Measurements from ENCODE around the gene RCBTB2. TPM values are rescaled to one million over a fixed set of nuclear protein-coding genes. Genes with fewer than 3 reads are reported as not detected.

Gene RCBTB2
- total RNA-seq, 8 experiments from 2014 or later, result 7.6 to 22.9 (median 9.4) TPM

DNA sequence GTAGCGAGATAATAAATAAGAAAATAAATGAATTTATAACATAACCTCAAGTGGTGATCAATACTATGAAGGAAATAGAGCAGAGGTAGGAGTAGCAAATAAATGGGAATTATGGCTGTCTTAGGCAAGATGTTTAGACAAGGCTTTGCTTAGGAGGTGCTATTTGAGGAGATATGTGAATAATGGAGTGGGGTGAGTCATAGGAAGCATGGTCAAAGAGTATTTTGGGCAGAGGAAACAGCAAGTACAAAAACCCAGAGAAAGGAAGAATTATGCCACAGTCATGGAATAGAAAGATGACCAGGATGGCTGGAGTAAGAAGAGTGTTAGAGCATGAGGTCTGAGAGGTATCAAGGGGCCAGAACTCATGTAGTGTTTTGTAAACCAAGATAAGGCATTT is 86.4 kb downstream of the RCBTB2 start:
- no peak overlapping the region for H3K27ac ChIP-seq

DNA sequence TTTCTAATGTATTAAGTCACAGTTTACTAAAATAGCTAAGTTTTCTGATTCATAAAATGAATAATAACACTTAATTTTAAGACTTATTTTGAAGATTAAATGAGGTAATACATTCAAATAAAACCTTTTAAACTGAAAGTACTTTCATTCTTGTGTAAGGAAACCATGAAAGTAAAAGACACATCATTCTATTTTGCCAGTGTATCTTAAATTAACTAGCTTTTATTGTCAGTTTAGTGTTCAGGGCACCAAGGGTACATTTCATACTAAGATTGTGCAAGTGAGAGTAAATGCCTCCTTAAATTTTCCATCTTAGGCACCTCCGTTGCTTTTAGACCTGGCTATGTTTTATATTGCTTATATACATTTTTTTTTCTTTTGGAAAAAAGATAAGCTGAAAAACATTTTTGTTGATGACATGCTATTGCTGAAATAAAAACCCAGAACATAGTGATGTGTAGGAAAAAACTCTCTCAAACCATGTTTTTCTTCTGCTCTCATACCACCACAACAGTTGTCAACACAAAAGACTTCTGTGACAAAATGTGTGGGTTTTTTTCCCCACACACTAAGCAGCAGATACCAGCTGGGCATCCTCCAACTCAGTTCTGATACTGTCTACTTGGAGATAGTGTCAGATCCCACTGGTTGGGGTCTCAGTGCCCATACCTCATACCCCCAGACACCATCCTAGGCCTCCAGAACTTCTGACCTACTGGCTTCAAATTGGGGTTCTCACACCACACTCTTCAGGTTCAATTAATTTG is 89.3 kb downstream of the RCBTB2 start:
- no peak for ATAC-seq (replicated peaks in 6 of 8)
- in situ Hi-C loops (cut with MboI; ENCODE audit: low pct_unique_long_range_greater_than_20kb in 2 of 9, low sequenced_read_pairs in 9 of 9, unreplicated experiment in 9 of 9), result no loop called here
- WGBS, 10 experiments, result 11 to 100% (median 100%) methylated on average over 1 of the region's 1 CpG; no CpG with 5 or more reads in 4 of the 10 experiments
- no peaks in the 10 kb centered on the region for H3K4me1 ChIP-seq (replicated peaks in 1 of 2)
- no peak overlapping the region for H3K4me3 ChIP-seq
- H3K27ac ChIP-seq, result no peak overlapping the region

More for the DNA sequence above, 86.4 kb downstream of the RCBTB2 start:
- ATAC-seq (replicated peaks in 6 of 8), result peak in 2 of 8 experiments; percentile 92 to 95
- Histone ChIP-seq H3K4me1 (replicated peaks in 1 of 2) (no peaks in the 10 kb centered on the region), H3K4me3 (no peak overlapping the region)
- 67 to 100% (median 88%) methylated on average over 1 of the region's 1 CpG; no CpG with 5 or more reads in 4 of the 10 experiments for WGBS, 10 experiments
- in situ Hi-C loops (cut with MboI; ENCODE audit: low pct_unique_long_range_greater_than_20kb in 2 of 9, low sequenced_read_pairs in 9 of 9, unreplicated experiment in 9 of 9), result no loop called here

Other genes with a start within 250 kb of the RCBTB2 start
- 10 to 100 TPM; 20.1 to 47.5 (median 23.2) TPM for gene RB1, start 229.3 kb downstream of the RCBTB2 start, total RNA-seq
- 10 to 100 TPM in 5 of 8 experiments, 1 to 10 TPM in 3; 3.9 to 33.6 (median 10.4) TPM for gene LPAR6, start 120.0 kb downstream of the RCBTB2 start, total RNA-seq
- gene CYSLTR2, start 120.8 kb upstream of the RCBTB2 start, total RNA-seq, result under 1 TPM in 6 of 8 experiments, not detected in 2; 0.05 to 0.33 (median 0.13) TPM

Measured in motor neuron (in vitro differentiated cells).